WI38 (cell line): ENCODE results near the gene CNNM2.

Experiments used
- H3K4me3 ChIP-seq: 2 replicates; pipeline ENCODE4 v1.5.1; 2011; ENCODE audit warnings: low read depth, mild to moderate bottlenecking, control low read depth, low read length
- TF ChIP-seq, protein P1 (sequence below): IDR thresholded peaks from 2 replicates; pipeline ENCODE4 v1.5.1; 2012; ENCODE audit warnings: low read depth, mild to moderate bottlenecking, control low read depth, low read length

CNNM2 gene

DNA sequence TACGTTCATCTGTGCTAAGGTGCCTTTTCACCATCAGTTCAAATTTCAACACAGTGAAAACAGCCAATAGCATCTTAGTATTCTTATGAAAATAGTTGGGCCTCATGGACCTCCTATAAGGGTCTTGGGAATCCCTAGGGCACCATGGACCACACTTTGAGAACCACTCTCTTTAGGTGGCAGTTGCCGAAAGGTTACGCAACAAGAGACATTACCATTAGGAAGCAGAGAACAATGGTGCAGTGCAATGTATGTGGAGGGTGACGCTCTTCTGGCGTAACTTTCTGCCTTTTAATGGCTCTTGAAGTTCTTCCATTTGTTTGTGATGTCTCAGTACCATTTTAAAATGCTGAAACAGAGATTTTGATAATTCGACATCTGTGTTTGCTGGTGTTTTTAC, 131.1 kb downstream of the CNNM2 start:
- TF ChIP-seq, protein P1, sequence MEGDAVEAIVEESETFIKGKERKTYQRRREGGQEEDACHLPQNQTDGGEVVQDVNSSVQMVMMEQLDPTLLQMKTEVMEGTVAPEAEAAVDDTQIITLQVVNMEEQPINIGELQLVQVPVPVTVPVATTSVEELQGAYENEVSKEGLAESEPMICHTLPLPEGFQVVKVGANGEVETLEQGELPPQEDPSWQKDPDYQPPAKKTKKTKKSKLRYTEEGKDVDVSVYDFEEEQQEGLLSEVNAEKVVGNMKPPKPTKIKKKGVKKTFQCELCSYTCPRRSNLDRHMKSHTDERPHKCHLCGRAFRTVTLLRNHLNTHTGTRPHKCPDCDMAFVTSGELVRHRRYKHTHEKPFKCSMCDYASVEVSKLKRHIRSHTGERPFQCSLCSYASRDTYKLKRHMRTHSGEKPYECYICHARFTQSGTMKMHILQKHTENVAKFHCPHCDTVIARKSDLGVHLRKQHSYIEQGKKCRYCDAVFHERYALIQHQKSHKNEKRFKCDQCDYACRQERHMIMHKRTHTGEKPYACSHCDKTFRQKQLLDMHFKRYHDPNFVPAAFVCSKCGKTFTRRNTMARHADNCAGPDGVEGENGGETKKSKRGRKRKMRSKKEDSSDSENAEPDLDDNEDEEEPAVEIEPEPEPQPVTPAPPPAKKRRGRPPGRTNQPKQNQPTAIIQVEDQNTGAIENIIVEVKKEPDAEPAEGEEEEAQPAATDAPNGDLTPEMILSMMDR = no peak
- no peak overlapping the region for H3K4me3 ChIP-seq

DNA sequence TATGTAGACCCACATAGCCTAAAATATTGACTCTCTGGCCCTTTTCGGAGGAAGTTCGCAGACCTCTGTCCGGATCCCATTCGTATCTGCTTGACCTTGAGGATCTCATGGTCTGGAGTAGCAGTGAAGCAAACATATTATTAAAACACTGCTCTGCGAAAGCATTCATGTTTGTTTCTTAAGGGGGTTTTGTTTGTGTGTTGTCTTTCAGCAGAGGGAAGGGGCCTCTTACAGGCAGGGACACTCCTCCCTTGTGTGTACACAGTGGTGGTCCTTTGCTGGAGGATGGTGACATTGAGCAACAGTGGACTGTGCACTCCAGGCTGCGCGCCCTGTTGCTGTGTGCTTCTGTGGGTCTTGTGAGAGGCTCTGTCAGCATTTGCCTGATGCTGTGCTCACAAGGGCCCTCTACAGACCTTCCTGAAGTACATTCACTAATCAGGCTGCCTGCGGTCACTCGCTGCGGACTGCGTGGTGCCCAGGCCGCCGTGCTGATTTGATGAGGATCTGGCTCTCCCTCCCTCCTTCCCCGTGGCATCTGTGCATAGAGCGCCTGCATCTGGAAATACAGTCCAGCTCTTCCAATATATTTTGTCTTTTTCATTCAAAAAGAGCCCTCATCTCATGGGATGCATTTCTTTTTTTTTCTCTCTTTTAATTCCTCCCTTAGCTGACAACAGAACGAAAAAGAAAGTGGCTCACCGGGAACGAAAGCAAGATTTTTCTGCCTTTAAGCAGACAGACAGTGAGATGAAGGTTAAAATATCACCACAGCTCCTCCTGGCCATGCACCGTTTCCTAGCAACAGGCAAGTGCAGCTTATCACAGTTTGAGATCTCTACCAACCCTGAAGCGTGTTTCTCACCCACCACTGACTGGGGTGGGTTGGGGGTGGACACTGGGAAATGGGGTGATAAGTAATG, 135.8 kb downstream of the CNNM2 start:
- TF ChIP-seq, protein P1 = peak; percentile 46
- H3K4me3 ChIP-seq = peak overlapping the region; percentile 45

DNA sequence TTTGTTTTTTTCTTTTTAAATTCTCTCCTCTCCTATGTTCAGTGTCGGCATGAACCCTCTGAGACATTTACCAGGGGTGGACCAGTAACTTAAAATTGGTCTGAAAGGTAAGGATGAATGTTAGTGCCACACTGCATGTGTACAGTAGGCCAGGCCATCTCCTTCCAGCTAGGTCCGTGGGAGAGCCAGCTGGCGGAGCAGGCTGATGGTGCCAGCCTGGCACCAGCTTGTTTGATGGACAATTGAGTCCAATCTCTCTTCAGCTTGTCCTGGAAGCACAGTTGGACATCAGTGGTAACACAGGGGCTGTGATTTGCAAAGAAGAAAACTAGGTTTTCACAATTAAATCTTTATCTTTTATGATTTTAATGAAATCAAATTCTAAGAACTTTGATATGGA, 136.5 kb downstream of the CNNM2 start:
- TF ChIP-seq, protein P1 = no peak

DNA sequence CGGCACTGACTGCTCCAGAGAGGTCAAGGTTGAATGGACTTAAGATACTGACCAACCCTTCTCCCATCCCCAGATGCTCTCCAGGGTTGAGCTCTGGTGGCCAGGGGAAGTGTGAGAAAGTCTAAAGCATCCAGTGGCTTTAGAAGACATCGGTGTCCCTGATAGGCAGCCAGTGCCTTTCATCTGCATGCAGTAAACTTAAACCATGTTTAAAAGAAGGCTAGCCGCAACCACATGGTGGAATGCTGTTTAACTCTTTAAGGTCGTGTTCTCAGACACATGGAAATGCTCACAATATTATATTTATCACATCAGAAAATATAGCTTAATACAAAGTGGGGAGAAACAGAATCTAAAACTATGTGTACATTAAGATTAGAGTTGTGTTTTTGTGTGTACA, 137.0 kb downstream of the CNNM2 start:
- TF ChIP-seq, protein P1 = no peak
- H3K4me3 ChIP-seq = no peak overlapping the region

More for the DNA sequence above, 136.5 kb downstream of the CNNM2 start:
- H3K4me3 ChIP-seq = no peak overlapping the region

GRCh38 chr10:103058034-103058433, 139.9 kb downstream of the CNNM2 start:
- TF ChIP-seq, protein P1 = no peak
- H3K4me3 ChIP-seq = no peak overlapping the region

DNA sequence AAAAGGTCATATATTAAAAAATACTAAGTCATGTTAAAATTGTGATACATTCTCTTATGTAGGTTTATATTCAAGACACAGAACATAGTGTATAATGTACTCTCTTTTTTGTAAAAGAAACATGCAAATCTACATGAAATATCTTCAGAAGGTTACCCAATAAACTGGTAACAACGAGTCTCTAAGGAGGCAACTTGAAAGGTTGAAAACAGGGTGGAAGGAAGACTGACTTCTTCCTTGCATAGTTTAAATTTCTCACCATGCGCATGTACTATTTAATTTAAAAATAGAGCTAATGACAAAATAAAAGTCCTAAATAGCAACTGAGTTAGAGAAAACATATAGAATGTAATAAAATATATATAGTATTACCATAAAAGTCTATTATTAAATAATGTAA, 142.5 kb downstream of the CNNM2 start:
- H3K4me3 ChIP-seq = no peak overlapping the region
- TF ChIP-seq, protein P1 = no peak

DNA sequence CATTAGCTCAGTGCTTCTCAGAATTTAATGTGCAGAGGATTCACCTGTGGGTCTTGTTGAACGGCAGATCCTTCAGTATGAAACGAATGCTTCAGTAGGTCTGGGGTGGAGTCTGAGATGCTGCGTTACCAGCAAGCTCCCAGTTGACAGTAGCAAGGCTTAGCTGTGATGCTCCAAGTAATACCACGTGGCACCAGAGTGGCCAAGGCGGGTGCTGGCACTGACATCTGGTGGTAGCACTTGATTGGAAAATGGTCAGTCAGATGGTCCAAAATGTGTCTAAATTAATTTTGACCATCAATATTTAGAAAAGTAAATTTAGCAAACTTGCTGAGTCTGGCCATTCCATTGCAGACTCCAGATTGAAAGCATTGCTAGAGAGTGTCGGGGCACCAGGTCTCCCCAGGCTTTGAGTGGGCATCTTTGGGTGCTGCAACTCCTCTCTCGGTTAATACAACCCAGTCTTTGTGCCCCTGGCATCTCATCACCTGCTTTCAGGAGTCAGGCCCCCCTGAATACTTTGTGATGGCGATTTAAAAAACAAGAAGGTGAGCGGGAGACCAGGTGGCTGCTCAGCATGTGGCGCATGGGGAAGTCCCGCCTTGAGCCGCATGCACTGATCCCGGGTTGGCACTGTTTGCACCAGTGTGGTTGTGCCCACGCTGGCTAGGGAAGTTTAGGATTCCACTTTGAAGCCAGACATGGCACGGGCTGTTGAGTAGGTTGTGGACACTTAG, 144.9 kb downstream of the CNNM2 start:
- no peak overlapping the region for H3K4me3 ChIP-seq
- TF ChIP-seq, protein P1 = no peak
